ENCODE measurements around the gene ELL2.

Gene ELL2

DNA sequence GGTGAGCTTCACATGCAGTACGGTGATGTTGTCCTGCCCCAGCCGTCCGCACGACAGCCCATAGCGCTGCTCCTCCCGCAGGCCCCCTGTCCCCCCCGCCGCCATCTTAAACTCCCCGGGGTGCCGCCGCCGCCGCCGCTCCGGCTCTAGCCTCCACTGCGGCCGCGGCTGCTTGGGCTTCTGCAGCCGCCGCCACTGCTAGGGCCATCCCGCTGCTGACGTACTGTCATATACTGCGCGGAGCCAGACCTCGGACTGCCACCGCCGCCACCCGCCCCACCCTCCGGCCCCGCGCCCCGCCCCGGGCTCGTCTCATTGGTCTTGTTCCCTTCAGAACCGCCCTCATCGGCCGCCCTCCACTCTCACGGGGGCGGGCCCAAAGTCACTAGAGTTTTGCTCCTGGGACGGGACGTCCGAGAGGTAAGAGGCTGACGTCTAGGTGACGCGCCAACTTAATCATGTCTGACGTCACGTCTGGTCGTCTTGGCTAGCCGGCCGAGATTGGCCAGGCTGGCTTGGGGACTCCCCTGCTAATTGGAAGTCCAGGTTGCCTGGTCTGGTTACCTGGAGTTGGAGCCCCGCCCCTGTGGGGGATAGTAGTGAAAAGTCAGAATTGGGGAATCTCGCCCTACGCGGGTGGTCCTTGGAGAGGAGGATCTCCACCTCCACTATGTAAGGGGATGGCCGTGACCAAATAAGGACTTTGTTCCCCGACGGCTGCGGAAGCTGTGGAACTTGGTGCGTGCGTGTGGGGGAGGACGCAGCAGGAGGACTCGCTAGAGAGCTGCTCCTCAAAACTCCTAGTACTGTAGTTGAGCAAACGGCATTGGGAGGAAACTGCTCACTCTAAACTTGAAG lies at the start of gene ELL2:
ELL2 (minus strand) TSS at position 235 of the 858 bp plus-strand sequence; CDS start at position 105, 130 bp downstream.
- TF ChIP-seq CTCF (IDR thresholded peaks at IDR 0.05; ENCODE audit: control extremely low read depth, extremely low read depth, low read depth, missing control alignments): no peak
- ChIA-PET CTCF (interaction anchor here (0.6 to 4.5 kb wide), 16 partner anchors 10 to 375 kb away, joined by 3 to 37 read pairs (median 3); no protein-coding TSS in a partner anchor), POLR2A (no interaction called here)
- peak; percentile 95 for DNase-seq (ENCODE audit: extremely low spot score)

DNA sequence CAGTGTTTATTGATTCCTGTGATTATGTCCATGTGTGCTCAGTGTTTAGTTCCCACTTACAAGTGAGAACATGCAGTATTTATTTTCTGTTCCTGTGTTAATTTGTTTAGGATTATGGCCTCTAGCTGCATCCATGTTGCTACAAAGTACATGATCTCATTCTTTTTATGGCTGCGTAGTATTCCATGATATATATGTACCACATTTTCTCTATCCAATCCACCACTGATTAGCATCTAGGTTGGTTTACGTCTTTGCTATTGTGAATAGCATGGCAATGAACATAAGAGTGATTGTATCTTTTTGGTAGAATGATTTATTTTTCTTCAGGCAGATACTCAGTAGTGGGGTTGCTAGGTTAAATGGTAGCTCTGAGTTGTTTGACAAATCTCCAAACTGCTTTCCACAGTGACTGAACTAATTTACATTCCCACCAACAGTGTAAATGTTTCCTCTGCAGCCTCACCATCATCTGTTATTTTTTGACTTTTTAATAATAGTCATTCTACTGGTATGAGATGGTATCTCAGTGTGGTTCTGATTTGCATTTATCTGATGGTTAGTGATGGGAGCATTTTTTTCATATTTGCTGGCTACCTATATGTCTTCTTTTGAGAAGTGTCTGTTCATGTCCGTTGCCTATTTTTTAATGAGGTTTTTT lies 47.5 kb upstream of the ELL2 start:
- TF ChIP-seq CTCF (IDR thresholded peaks at IDR 0.05; ENCODE audit: control extremely low read depth, extremely low read depth, low read depth, missing control alignments): no peak
- POLR2A ChIA-PET: no interaction called here
- CTCF ChIA-PET: interaction anchor here (1.9 kb wide), 1 partner anchor 40 kb away, joined by 5 read pairs; no protein-coding TSS in a partner anchor
- DNase-seq (ENCODE audit: extremely low spot score): no peak

DNA sequence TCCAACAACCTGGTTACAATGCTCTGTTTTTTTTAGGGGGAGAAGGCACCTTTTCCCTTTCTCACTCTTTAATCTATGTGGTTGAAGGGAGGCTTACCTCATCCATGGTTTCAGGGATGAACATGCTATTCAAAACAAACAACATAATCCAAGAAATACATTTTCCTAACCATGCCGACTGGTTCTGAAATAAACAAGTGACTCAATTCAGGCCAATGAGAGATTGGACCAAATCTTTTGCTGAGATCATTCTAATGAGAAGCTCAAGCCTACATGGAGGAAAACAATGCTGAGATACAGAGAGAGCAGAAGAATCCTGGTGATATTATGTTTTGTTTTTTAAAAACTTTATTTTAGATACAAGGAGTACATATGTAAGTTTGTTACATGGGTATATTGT lies 46.8 kb upstream of the ELL2 start:
- no peak for TF ChIP-seq CTCF (IDR thresholded peaks at IDR 0.05; ENCODE audit: control extremely low read depth, extremely low read depth, low read depth, missing control alignments)
- POLR2A ChIA-PET: no interaction called here
- no peak for DNase-seq (ENCODE audit: extremely low spot score)
- CTCF ChIA-PET: no interaction called here

DNA sequence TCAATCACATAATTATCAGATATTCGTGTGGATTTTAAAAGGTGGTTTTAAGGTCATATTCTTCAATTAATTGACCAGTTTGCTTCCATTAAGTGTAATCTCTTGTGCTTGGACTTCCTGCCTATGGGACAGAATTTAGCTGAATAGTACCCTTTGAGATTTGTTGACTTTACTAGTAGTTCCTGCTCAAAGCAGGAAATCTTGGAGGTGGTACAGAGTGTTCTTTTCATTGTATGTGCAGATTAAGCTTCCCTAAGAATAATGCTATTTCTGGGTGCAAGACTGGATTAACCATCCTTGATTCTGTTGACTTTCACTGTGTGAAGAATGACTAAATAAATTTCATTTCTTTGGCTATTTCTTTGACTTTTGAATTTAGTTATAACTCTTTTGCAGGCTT lies 45.4 kb upstream of the ELL2 start:
- DNase-seq (ENCODE audit: extremely low spot score): no peak
- no peak for TF ChIP-seq CTCF (IDR thresholded peaks at IDR 0.05; ENCODE audit: control extremely low read depth, extremely low read depth, low read depth, missing control alignments)
- CTCF ChIA-PET: interaction anchor here (0.9 kb wide), 1 partner anchor 8 kb away, joined by 3 read pairs; no protein-coding TSS in a partner anchor
- POLR2A ChIA-PET: no interaction called here

- no peak for DNase-seq (ENCODE audit: extremely low spot score)
- ChIA-PET CTCF (interaction anchor here (0.9 kb wide), 1 partner anchor 9 kb away, joined by 3 read pairs; no protein-coding TSS in a partner anchor), POLR2A (no interaction called here)
- no peak for TF ChIP-seq CTCF (IDR thresholded peaks at IDR 0.05; ENCODE audit: control extremely low read depth, extremely low read depth, low read depth, missing control alignments)
Observed at GRCh38 chr5:96006291-96006690, 44.6 kb upstream of the ELL2 start.

- ChIA-PET POLR2A (no interaction called here), CTCF (interaction anchor here (1.5 to 1.8 kb wide), 2 partner anchors 11 to 20 kb away, joined by 3 to 4 read pairs; no protein-coding TSS in a partner anchor)
- no peak for DNase-seq (ENCODE audit: extremely low spot score)
- no peak for TF ChIP-seq CTCF (IDR thresholded peaks at IDR 0.05; ENCODE audit: control extremely low read depth, extremely low read depth, low read depth, missing control alignments)
Observed at GRCh38 chr5:96004754-96005153, 43.1 kb upstream of the ELL2 start.

All from GM10248 (cell line).